ENCODE data around the gene RAP1GAP2. TPM values are rescaled to one million over a fixed set of nuclear protein-coding genes. Genes with fewer than 3 reads are reported as not detected.

Gene RAP1GAP2
- total and polyA plus RNA-seq, 2 experiments from 2014 or later, result 0.74 to 3.8 TPM

- no peak overlapping the region for H3K9ac ChIP-seq
- no peaks in the 10 kb centered on the region for H3K79me2 ChIP-seq (ENCODE audit: insufficient read depth)
- no peak overlapping the region for H3K4me3 ChIP-seq
- in situ Hi-C loops (cut with MboI), result no loop called here
- no peak overlapping the region for H2AFZ ChIP-seq
- H4K20me1 ChIP-seq (ENCODE audit: insufficient read depth), result no peaks in the 10 kb centered on the region
- no peaks in the 10 kb centered on the region for H3K27me3 ChIP-seq (replicated peaks; ENCODE audit: insufficient read depth)
- no peaks in the 10 kb centered on the region for H3K9me2 ChIP-seq (ENCODE audit: insufficient read depth)
- H3K4me1 ChIP-seq (ENCODE audit: insufficient read depth), result peaks cover 5% of the 10 kb centered on the region
- DNase-seq, result no peak
- no peaks in the 10 kb centered on the region for H3F3A ChIP-seq (ENCODE audit: insufficient read depth)
- TF ChIP-seq EZH2phosphoT487 (IDR thresholded peaks at IDR 0.05; ENCODE audit: insufficient read depth, low read depth), result no peak
- no peak for TF ChIP-seq EZH2 (IDR thresholded peaks at IDR 0.05; ENCODE audit: insufficient read depth, poor library complexity, severe bottlenecking)
- no peaks in the 10 kb centered on the region for H3K9me3 ChIP-seq (ENCODE audit: low read depth)
- no peaks in the 10 kb centered on the region for H3K36me3 ChIP-seq (ENCODE audit: low read depth)
- 84 to 86% methylated on average over 8 of the region's 8 CpGs for WGBS, 2 experiments (ENCODE audit: low coverage in 1 of 2, low lambda C conversion rate in 2 of 2, missing lambda C conversion rate in 2 of 2)
- no peak overlapping the region for H3K4me2 ChIP-seq (ENCODE audit: unreplicated experiment)
- H3K27ac ChIP-seq, result no peak overlapping the region
These were observed 66.0 kb downstream of the RAP1GAP2 start for GRCh38 chr17:2862197-2862596.

- Histone ChIP-seq H3K79me2 (ENCODE audit: insufficient read depth) (no peaks in the 10 kb centered on the region), H3K27me3 (replicated peaks; ENCODE audit: insufficient read depth) (no peaks in the 10 kb centered on the region), H3K36me3 (ENCODE audit: low read depth) (no peaks in the 10 kb centered on the region), H3F3A (ENCODE audit: insufficient read depth) (no peaks in the 10 kb centered on the region; the same call in 1 of the 2 replicates), H3K27ac (no peak overlapping the region), H2AFZ (no peak overlapping the region), H3K9ac (no peak overlapping the region), H3K4me3 (no peak overlapping the region), H3K9me3 (ENCODE audit: low read depth) (no peaks in the 10 kb centered on the region), H4K20me1 (ENCODE audit: insufficient read depth) (no peaks in the 10 kb centered on the region), H3K4me1 (ENCODE audit: insufficient read depth) (peaks cover 15% of the 10 kb centered on the region), H3K9me2 (ENCODE audit: insufficient read depth) (no peaks in the 10 kb centered on the region), H3K4me2 (ENCODE audit: unreplicated experiment) (no peak overlapping the region)
- no peak for DNase-seq
- TF ChIP-seq EZH2 (IDR thresholded peaks at IDR 0.05; ENCODE audit: insufficient read depth, poor library complexity, severe bottlenecking) (no peak), EZH2phosphoT487 (IDR thresholded peaks at IDR 0.05; ENCODE audit: insufficient read depth, low read depth) (no peak)
- in situ Hi-C loops (cut with MboI), result no loop called here
- WGBS, 2 experiments (ENCODE audit: low coverage in 1 of 2, low lambda C conversion rate in 2 of 2, missing lambda C conversion rate in 2 of 2), result 88 to 90% methylated on average over 4 of the region's 4 CpGs
These were observed 67.0 kb downstream of the RAP1GAP2 start for GRCh38 chr17:2863204-2863603.

GRCh38 chr17:2865228-2865627 lies 69.0 kb downstream of the RAP1GAP2 start:
- Histone ChIP-seq H3K9ac (no peak overlapping the region), H3K4me3 (no peak overlapping the region), H3K36me3 (ENCODE audit: low read depth) (no peaks in the 10 kb centered on the region), H3K27ac (no peak overlapping the region), H3K9me3 (ENCODE audit: low read depth) (no peaks in the 10 kb centered on the region), H3K79me2 (ENCODE audit: insufficient read depth) (no peaks in the 10 kb centered on the region), H3K4me1 (ENCODE audit: insufficient read depth) (peaks cover 15% of the 10 kb centered on the region), H3K9me2 (ENCODE audit: insufficient read depth) (no peaks in the 10 kb centered on the region), H3F3A (ENCODE audit: insufficient read depth) (no peaks in the 10 kb centered on the region; the same call in 1 of the 2 replicates), H3K27me3 (replicated peaks; ENCODE audit: insufficient read depth) (no peaks in the 10 kb centered on the region), H3K4me2 (ENCODE audit: unreplicated experiment) (no peak overlapping the region), H2AFZ (no peak overlapping the region), H4K20me1 (ENCODE audit: insufficient read depth) (no peaks in the 10 kb centered on the region)
- DNase-seq, result no peak
- in situ Hi-C loops (cut with MboI), result no loop called here
- WGBS, 2 experiments (ENCODE audit: low coverage in 1 of 2, low lambda C conversion rate in 2 of 2, missing lambda C conversion rate in 2 of 2), result 83 to 91% methylated on average over 3 of the region's 3 CpGs
- no peak for TF ChIP-seq EZH2 (IDR thresholded peaks at IDR 0.05; ENCODE audit: insufficient read depth, poor library complexity, severe bottlenecking)
- no peak for TF ChIP-seq EZH2phosphoT487 (IDR thresholded peaks at IDR 0.05; ENCODE audit: insufficient read depth, low read depth)

- H3K79me2 ChIP-seq (ENCODE audit: insufficient read depth), result no peaks in the 10 kb centered on the region
- H3K27ac ChIP-seq, result peak overlapping the region; percentile 37
- H3K27me3 ChIP-seq (replicated peaks; ENCODE audit: insufficient read depth), result no peaks in the 10 kb centered on the region
- H3K9me2 ChIP-seq (ENCODE audit: insufficient read depth), result no peaks in the 10 kb centered on the region
- peak overlapping the region; percentile 15 for H3K4me2 ChIP-seq (ENCODE audit: unreplicated experiment)
- WGBS, 2 experiments (ENCODE audit: low coverage in 1 of 2, low lambda C conversion rate in 2 of 2, missing lambda C conversion rate in 2 of 2), result 39 to 40% methylated on average over 23 of the region's 23 CpGs
- H3F3A ChIP-seq (ENCODE audit: insufficient read depth), result no peaks in the 10 kb centered on the region; the same call in 1 of the 2 replicates
- peak; percentile 92 for DNase-seq
- H3K4me1 ChIP-seq (ENCODE audit: insufficient read depth), result peaks cover 15% of the 10 kb centered on the region
- TF ChIP-seq EZH2phosphoT487 (IDR thresholded peaks at IDR 0.05; ENCODE audit: insufficient read depth, low read depth), result no peak
- no peak for TF ChIP-seq EZH2 (IDR thresholded peaks at IDR 0.05; ENCODE audit: insufficient read depth, poor library complexity, severe bottlenecking)
- in situ Hi-C loops (cut with MboI), result no loop called here
- no peak overlapping the region for H3K9ac ChIP-seq
- no peaks in the 10 kb centered on the region for H3K36me3 ChIP-seq (ENCODE audit: low read depth)
- H3K9me3 ChIP-seq (ENCODE audit: low read depth), result no peaks in the 10 kb centered on the region
- H3K4me3 ChIP-seq, result no peak overlapping the region
- 0 out of 2 replicates have a peak overlapping the region, but pooled peaks have one; percentile 6 for H2AFZ ChIP-seq
- no peaks in the 10 kb centered on the region for H4K20me1 ChIP-seq (ENCODE audit: insufficient read depth)
These were observed 71.5 kb downstream of the RAP1GAP2 start for GRCh38 chr17:2867441-2868424.
